Fibroblast of villous mesenchyme (primary cell): ENCODE data around the gene FAM13A. TPM values are rescaled to one million over a fixed set of nuclear protein-coding genes. Genes with fewer than 3 reads are reported as not detected.
A peak's percentile ranks its signal among the peaks of the same experiment; 100 is the strongest.

Source experiments
- DNase-seq: peaks from one replicate; pipeline ENCODE4 v3.0.0-alpha.2; 2010; ENCODE audit warnings: low read depth
- H3K4me3 ChIP-seq: 2 replicates; pipeline ENCODE4 v1.5.1; 2011; ENCODE audit warnings: low read depth, mild to moderate bottlenecking, low read length
- total RNA-seq: library from RNA; depleted of rRNA; stranded (reverse); fragments of >200 nt; gene quantifications from 2 replicates; pipeline ENCODE4 v1.2.3, GENCODE V29; 2012
- TF ChIP-seq, protein P1 (sequence below): IDR thresholded peaks from 2 replicates; pipeline ENCODE4 v1.5.1; 2012; ENCODE audit warnings: low read depth, mild to moderate bottlenecking, low read length; ENCODE audit not compliant: insufficient read depth

FAM13A gene
- total RNA-seq, 1 donor = 34.1 TPM

GRCh38 chr4:88759039-88759894, 297.7 kb downstream of the FAM13A start:
- no peak overlapping the region for H3K4me3 ChIP-seq
- TF ChIP-seq, protein P1, sequence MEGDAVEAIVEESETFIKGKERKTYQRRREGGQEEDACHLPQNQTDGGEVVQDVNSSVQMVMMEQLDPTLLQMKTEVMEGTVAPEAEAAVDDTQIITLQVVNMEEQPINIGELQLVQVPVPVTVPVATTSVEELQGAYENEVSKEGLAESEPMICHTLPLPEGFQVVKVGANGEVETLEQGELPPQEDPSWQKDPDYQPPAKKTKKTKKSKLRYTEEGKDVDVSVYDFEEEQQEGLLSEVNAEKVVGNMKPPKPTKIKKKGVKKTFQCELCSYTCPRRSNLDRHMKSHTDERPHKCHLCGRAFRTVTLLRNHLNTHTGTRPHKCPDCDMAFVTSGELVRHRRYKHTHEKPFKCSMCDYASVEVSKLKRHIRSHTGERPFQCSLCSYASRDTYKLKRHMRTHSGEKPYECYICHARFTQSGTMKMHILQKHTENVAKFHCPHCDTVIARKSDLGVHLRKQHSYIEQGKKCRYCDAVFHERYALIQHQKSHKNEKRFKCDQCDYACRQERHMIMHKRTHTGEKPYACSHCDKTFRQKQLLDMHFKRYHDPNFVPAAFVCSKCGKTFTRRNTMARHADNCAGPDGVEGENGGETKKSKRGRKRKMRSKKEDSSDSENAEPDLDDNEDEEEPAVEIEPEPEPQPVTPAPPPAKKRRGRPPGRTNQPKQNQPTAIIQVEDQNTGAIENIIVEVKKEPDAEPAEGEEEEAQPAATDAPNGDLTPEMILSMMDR = no peak
- peak; percentile 83 for DNase-seq

DNA sequence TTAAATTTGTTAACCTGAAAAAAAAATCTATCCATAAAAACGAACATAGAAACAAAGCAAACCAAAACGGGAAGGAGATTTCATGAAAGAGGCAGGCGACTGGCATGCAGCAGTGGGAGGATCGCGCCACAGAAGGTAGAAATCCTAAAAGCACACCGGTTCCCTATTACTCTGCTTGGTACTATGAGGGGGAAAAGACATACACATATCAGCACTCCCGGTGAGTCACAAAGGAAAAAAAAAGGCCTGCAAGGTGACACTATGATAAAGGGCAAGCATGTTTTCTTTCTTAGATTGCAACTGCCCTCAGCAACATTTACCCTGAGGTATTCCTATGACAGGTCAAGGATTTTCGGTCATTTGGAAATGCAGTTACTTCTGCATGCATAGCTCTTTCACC, 298.7 kb downstream of the FAM13A start:
- no peak overlapping the region for H3K4me3 ChIP-seq
- DNase-seq = no peak
- TF ChIP-seq, protein P1 = no peak

DNA sequence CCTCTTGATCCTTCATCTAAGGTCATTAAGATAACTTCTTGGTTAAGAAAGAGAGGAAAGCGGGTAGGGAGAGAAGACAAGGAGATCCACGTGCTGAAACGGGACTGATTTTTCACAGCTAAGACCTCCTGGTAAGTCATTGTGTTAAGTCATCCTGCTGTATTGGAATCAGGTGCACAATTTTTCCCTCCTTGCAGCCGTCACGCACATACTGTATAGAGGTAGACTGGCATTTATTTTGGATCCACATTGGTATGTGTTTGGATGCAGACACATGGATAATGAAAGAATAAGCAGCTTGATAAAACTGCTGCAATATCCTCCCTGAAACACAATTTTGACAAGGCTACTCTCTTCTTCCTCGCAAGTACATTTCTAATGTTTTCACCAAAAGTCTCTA, 299.2 kb downstream of the FAM13A start:
- DNase-seq = no peak
- H3K4me3 ChIP-seq = no peak overlapping the region
- TF ChIP-seq, protein P1 = no peak

DNA sequence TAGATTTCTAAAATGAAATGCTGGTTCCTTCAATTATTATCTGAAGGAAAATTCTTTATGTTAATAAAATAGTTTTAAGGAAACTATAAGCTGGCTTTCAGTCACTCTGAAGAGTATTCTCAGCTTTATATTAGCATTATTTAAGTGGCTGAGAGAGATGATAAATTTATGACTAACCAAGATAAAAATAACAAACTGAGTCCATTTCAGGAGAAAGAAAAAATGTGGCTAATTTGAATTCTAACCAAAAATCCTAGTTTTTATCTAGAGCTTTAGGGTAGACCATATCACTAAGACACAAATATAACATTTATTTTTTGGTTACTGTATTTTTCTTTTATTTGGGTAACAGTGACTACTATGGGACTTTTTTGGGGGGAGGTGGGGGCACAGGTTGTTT, 299.9 kb downstream of the FAM13A start:
- H3K4me3 ChIP-seq = no peak overlapping the region
- TF ChIP-seq, protein P1 = no peak
- DNase-seq = no peak

DNA sequence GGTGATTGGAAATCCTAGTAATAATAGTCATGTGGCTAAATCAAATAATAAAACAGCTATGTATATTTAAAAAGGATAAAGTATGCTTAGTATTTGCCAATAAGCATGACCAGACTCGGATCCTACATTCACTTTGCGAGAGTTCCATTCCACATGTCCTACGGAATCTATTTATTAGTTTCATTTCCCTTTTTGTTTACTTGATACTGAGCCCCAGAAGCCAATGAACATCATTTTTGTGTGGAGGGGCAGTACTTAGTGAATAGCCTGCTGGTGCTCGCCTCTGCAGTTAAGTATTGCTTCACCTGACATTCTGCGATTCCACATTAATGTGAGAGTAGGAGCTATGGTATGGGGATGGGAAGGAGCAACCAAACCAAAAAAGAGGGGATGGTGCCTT, 300.8 kb downstream of the FAM13A start:
- TF ChIP-seq, protein P1 = no peak
- DNase-seq = peak; percentile 48
- H3K4me3 ChIP-seq = no peak overlapping the region

- no peak for DNase-seq
- H3K4me3 ChIP-seq = no peak overlapping the region
- TF ChIP-seq, protein P1 = no peak
Observed at GRCh38 chr4:88755454-88755853, 301.5 kb downstream of the FAM13A start.
